ENCODE results near the gene NAALADL2.
"Not testable (repeated sequence)": the region's sequence is repeated elsewhere in the genome, so short reads cannot be mapped to it uniquely, and the experiment has no call there.

The NAALADL2 gene

GRCh38 chr3:175329373-175329772 lies 470.2 kb downstream of the NAALADL2 start:
- no peak for DNase-seq

GRCh38 chr3:175335229-175335628 lies 476.1 kb downstream of the NAALADL2 start:
- DNase-seq, result no peak

- DNase-seq, result no peak
These were observed 477.4 kb downstream of the NAALADL2 start for GRCh38 chr3:175336406-175337133.

- no peak for DNase-seq
These were observed 478.5 kb downstream of the NAALADL2 start for GRCh38 chr3:175337631-175338030.

- peak; percentile 54 for DNase-seq
These were observed 479.8 kb downstream of the NAALADL2 start for GRCh38 chr3:175338775-175339535.

- no peak for DNase-seq
These were observed 481.3 kb downstream of the NAALADL2 start for GRCh38 chr3:175340338-175341015.

- peak; percentile 81 for DNase-seq
These were observed 483.1 kb downstream of the NAALADL2 start for GRCh38 chr3:175342196-175342595.

- DNase-seq, result no peak
These were observed 484.8 kb downstream of the NAALADL2 start for GRCh38 chr3:175343946-175344345.

GRCh38 chr3:175346573-175347356 lies 487.6 kb downstream of the NAALADL2 start:
- DNase-seq, result peak; percentile 91

- DNase-seq, result no peak
These were observed 490.0 kb downstream of the NAALADL2 start for GRCh38 chr3:175349168-175349567.

GRCh38 chr3:175355801-175356335 lies 496.7 kb downstream of the NAALADL2 start:
- DNase-seq, result no peak

GRCh38 chr3:175356899-175357324 lies 497.8 kb downstream of the NAALADL2 start:
- DNase-seq, result no peak

GRCh38 chr3:175357758-175358157 lies 498.6 kb downstream of the NAALADL2 start:
- no peak for DNase-seq

- no peak for DNase-seq
These were observed 499.8 kb downstream of the NAALADL2 start for GRCh38 chr3:175358935-175359334.

- peak; percentile 12 for DNase-seq
These were observed 511.3 kb downstream of the NAALADL2 start for GRCh38 chr3:175370426-175370825.

GRCh38 chr3:175371187-175371586 lies 512.1 kb downstream of the NAALADL2 start:
- not testable (repeated sequence) for DNase-seq

GRCh38 chr3:175374705-175375104 lies 515.6 kb downstream of the NAALADL2 start:
- DNase-seq, result no peak

GRCh38 chr3:175378348-175378747 lies 519.2 kb downstream of the NAALADL2 start:
- no peak for DNase-seq

GRCh38 chr3:175381685-175382084 lies 522.6 kb downstream of the NAALADL2 start:
- no peak for DNase-seq

- no peak for DNase-seq
These were observed 524.2 kb downstream of the NAALADL2 start for GRCh38 chr3:175383371-175383770.

- DNase-seq, result no peak
These were observed 524.7 kb downstream of the NAALADL2 start for GRCh38 chr3:175383813-175384212.

- DNase-seq, result no peak
These were observed 525.4 kb downstream of the NAALADL2 start for GRCh38 chr3:175384569-175384968.

GRCh38 chr3:175386630-175387029 lies 527.5 kb downstream of the NAALADL2 start:
- peak; percentile 81 for DNase-seq

Data from NCI-H226 (cell line).